HG03439 (cell line): ENCODE data around the gene EIF4ENIF1.
"Not testable (repeated sequence)": the region's sequence is repeated elsewhere in the genome, so short reads cannot be mapped to it uniquely, and the experiment has no call there.

Source experiments
- ATAC-seq: cut with Tn5 transposase; IDR thresholded peaks from one replicate; pipeline ENCODE4 v1.9.1; 2021; ENCODE audit warnings: mild to moderate bottlenecking, moderate library complexity; ENCODE audit not compliant: unreplicated experiment

Gene EIF4ENIF1, protein sequence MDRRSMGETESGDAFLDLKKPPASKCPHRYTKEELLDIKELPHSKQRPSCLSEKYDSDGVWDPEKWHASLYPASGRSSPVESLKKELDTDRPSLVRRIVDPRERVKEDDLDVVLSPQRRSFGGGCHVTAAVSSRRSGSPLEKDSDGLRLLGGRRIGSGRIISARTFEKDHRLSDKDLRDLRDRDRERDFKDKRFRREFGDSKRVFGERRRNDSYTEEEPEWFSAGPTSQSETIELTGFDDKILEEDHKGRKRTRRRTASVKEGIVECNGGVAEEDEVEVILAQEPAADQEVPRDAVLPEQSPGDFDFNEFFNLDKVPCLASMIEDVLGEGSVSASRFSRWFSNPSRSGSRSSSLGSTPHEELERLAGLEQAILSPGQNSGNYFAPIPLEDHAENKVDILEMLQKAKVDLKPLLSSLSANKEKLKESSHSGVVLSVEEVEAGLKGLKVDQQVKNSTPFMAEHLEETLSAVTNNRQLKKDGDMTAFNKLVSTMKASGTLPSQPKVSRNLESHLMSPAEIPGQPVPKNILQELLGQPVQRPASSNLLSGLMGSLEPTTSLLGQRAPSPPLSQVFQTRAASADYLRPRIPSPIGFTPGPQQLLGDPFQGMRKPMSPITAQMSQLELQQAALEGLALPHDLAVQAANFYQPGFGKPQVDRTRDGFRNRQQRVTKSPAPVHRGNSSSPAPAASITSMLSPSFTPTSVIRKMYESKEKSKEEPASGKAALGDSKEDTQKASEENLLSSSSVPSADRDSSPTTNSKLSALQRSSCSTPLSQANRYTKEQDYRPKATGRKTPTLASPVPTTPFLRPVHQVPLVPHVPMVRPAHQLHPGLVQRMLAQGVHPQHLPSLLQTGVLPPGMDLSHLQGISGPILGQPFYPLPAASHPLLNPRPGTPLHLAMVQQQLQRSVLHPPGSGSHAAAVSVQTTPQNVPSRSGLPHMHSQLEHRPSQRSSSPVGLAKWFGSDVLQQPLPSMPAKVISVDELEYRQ

DNA sequence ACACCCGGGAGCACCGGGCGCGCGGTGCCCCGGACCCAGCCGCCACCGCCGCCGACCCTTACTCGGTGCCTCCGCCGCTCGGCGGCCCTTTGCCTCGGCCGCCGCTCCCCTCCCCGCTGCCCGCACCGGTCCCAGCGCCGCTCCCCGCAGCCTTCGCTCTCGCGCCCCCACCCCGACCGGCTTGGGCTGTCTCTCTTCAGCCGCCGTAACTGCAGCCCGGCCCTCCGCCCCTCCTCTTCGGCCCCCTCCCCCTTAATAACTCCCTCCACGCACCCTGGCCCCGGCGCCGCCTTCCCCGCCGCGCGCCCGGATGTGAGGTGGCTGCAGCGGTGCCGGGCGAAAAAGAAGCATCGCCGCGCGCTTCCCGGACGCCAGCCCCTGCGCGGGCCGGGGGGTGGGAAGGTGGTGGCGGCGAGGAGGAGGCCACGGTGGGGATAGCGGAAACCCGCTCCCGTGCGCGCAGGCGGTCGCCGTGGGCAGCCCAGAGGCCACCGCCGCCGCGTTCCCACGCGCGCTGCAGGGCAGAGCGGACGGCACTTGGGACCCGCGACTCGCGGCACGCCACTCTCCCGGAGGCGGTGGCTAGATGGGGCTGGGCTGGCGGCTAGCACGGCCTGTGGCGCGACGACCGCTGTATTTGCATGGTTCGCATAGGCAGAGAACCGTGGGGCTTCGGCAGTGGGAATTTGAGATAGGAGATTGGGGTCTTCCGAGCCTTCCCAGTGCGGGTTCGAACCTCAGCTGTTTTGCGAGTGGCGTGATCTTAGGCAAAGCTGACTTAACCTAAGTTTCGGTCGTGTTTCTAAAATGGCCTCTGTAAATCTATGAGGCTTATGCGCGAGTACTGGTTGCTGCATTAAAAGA, at the start of gene EIF4ENIF1:
TSS of gene EIF4ENIF1 (minus strand) at position 211 of the 864 bp plus-strand sequence. CDS start 1,124 bp downstream, outside the sequence.
- ATAC-seq = peak; percentile 33

DNA sequence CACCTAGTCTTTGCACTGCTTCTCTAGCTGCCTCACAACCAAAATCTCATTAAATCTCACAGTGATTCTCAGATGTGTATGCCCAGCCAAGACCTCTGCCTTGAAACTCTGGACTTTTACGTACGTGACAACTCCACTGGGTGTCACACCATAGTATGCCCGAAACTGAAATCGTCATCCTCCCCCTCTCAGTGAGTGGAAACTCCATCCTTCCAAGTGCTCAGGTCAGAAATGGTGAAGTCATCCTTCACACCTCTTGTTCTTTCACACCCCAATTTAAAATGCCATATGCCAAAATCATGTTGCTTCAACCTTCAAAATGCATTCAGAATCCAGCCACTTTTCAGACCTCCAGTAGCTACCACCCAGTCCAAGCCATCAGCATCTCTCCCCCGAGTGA, 49.2 kb upstream of the EIF4ENIF1 start:
- no peak for ATAC-seq

DNA sequence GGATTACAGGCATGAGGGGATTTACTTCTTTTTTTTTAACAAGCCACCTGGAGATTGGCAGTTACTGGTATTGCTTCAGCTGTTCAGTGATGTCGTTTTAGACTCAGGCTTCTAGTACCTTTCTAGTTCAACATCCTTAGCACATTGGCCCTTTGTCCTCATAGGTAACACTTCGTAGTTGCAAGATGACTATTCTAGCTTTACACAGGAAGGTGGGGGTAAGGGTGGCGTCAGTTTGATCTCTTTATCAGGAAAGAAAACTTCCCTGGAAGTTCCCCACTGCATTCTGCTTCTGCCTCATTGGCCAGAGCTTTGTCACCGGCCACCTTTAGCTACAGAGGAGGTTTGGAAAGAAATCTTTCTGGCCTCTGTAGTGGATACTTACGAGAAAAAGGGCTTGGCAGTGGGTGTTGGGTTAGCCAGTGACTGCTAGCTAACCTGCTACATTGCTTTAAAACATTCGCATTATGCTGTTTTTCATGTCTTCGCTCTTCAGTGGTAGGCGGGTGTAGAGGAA, 47.4 kb upstream of the EIF4ENIF1 start:
- ATAC-seq = peak; percentile 59

DNA sequence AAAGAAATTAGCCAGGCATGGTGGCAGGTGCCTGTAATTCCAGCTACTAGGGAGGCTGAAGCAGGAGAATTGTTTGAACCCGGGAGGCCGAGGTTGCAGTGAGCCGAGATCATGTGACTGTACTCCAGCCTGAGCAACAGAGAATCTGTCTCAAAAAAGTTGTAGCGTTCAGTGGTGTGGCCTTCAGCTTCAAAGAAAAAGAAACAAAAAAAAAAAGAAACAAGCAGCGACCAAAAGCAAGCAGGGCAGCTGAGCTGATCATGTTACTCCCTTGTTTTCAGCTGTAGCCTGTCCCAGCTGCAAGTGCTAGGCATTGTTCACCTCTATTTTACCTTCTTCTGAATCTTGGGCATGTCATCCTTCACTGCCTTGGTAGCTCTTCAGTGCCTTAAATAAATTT, 43.7 kb upstream of the EIF4ENIF1 start:
- ATAC-seq = no peak

DNA sequence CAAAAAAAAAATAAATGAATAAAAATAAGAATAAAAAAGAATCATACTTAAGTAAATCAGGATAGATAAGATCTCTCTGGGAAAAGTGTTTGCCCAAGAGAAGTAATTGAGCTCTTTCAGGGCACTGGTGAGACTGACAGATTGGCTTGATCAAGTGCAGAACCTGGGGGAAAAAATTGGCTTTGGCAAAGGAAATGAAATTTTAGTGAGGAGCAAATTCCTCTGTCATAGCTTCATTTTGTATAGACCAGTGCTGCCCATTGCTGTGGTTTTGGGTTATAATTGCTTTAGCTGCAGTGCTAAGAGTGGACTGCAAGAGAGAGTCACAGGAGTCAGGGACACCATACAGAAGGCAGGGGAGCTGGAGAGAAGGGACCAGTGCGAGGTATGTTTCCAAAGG, 42.4 kb upstream of the EIF4ENIF1 start:
- no peak for ATAC-seq

DNA sequence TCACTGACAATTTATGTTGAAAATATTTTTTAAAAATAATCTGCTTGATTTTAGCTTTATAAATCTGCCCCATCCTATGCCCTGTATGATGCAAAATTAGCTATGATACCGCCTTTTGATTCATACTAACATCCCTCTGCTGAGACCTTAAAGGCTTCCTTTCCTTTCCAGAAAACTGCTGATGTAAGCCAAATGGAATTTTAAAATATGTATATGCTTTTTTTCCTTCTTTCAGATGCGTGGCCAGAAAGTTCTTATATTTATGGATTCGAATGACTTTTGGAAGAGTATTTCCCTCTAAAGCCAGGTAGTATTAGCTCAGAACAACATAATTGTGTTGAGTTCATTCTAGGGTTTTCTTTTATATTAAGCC, 41.2 kb upstream of the EIF4ENIF1 start:
- ATAC-seq = no peak

DNA sequence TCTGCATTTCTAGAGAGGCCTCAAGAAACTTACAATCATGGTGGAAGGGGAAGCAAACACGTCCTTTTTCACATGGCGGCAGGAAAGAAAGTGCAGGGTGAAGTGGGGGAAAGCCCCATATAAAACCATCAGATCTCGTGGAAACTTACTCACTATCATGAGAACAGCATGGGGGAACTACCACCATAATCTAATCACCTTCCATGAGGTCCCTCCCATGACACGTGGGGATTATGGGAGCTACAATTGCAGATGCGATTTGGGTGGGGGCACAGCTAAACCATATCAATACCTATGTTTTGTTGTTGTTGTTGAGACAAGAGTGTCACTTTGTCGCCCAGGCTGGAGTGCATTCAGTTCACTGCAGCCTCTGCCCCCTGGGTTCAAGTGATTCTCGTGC, 36.6 kb upstream of the EIF4ENIF1 start:
- ATAC-seq = no peak

DNA sequence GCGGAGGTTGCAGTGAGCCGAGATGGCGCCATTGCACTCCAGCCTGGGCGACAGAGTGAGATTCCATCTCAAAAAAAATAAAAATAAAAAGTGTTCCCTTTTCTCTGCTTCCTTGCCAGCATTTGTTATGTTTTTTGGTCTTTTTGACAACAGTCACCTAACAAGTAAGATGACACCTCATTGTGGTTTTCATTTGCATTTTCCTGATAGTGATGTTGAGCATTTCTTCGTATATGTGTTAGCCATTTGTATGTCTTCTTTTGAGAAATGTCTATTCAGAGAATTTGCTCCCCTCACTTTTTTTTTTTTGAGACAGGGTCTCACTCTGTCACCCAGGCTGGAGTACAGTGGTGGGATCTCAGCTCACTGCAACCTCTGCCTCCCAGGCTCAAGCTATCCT, 34.5 kb upstream of the EIF4ENIF1 start:
- ATAC-seq = not testable (repeated sequence)

DNA sequence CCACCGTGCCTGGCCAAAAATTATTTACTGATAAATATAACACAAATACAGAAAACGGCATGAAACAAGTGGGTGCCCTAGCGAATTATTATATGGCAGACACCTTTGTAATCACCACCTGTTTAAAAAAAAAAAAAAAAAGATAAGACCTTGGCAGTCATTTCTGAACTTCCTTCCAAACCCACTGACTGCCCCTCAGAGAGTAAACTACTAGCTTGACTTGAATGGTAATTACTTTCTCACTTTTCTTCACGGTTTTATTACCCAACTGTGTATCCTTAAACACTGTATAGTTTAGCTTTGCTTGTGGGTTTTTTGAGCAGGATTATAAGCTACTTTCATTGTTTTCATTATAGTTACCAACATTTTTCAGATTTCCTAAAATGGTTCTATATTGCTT, 30.4 kb upstream of the EIF4ENIF1 start:
- no peak for ATAC-seq

DNA sequence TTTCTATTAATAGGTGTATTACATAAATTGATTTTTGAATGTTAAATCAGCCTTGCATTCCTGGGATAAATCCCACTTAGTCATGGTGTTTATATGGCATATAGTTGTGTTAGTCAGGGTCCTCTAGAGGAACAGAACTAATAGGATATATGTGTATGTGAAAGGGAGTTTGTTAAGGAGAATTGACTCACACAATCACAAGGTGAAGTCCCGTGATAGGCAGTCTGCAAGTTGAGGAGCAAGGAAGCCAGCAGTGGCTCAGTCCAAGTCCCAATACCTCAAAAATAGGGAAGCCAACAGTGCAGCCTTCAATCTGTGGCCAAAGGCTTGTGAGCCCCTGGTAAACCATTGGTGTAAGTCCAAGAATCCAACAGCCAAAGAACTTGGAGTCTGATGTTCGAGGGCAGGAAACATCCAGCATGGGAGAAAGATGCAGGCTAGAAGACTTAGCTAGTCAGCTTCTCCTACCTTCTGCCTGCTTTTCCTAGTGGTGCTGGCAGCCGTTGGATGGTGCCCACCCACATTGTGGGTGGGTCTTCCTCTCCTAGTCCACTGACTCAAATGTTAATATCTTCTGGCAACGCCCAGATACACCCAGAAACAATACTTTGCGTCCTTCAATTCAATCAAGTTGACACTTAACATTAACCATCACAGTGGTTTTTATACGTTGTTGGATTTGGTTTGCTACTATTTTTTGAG, 19.6 kb upstream of the EIF4ENIF1 start:
- no peak for ATAC-seq

DNA sequence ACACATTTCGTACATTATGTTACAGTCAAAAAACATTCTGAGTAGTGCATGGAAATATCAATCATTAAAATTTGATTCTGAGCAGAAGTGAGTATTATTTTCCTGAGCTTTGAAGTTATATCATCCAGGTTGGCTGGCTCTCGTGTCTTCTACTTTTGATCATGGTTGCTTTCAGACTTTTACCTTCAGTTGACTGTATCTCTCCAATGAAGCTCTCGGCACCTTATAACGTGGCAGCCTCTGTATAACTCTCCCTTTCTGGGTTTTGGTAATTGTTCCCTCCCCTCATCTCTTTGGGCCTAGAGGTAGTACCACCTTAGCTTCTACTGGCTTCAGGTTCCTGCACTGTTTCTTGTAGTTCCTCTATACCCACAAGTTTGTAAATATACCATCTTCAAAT, 18.9 kb upstream of the EIF4ENIF1 start:
- ATAC-seq = no peak

DNA sequence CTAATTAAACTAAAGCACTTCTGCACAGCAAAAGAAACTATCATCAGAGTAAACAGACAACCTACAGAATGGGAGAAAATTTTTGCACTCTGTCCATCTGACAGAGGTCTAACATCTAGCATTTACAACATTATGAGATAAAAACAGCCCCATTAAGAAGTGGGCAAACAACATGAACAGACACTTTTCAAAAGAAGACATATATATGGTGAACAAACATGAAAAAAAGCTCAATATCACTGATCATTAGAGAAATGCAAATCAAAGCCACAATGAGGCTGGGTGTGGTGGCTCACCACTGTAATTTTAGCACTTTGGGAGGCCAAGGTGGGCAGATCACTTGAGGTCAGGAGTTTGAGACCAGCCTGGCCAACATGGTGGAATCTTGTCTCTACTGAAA, 17.9 kb upstream of the EIF4ENIF1 start:
- not testable (repeated sequence) for ATAC-seq

DNA sequence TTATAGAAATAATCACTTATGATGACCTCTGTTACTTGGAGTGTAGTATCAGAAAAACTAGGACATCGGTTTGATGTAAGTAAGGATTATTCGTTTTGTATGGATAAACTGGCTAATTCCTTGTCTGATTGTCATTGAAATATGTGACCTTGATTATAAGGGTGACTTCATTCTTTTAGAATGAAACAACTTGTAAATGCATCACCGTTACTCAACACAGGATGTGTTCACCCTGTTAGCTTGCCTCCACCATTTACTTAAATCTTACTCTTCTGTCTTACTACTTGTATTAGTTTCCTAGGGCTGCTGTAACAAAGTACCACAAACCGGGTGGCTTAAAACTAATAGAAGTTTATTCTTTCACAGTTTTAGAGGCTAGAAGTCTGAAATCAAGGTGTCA, 14.6 kb upstream of the EIF4ENIF1 start:
- ATAC-seq = no peak

DNA sequence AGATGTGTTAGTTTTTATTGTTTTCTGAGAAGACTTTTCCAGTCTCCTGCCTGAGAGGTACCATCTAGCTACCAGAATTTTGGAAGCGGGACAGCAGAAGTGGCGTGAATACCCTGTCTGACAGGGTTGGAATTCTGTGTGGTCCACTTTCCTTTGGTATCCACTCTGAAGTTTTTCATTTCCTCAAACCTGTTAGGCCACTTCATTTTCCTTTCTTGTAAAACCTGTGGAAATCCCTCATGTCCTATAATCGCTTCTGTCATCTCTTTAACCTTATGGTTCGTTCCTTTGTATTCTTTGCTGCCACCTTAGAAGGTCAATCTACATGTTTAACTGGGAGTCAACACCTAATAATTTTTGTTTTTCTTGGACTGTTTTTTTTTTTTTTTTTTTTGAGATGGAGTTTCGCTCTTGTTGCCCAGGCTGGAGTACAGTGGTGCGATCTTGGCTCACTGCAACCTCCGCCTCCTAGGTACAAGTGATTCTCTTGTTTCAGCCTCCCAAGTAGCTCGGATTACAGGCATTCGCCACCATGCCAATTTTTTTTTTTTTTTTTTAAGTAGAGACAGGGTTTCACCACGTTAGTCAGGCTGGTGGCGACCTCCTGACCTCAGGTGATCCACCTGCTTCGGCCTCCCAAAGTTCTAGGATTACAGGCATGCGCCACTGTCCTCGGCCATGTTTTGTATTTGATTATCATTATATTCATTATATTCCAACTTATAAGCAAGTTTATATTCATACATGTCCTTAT, 13.7 kb upstream of the EIF4ENIF1 start:
- no peak for ATAC-seq

DNA sequence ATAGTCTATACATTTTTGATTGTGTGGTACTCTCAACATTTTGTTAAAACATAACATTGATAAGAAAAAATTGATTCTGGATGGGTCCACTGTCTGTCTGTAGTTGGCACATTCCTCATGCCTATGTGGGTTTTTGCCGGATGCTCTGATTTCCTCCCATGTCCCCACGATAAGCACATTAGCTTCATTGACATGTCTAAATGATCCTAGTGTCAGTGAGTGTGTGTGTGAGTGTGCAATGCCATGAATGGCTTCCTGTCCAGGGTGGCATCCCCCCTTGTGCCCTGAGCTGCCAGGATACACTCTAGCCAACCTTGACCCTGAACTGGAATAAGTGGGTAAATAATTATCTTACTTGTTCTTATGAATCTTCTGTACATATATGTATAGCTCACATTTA, 12.1 kb upstream of the EIF4ENIF1 start:
- ATAC-seq = no peak

DNA sequence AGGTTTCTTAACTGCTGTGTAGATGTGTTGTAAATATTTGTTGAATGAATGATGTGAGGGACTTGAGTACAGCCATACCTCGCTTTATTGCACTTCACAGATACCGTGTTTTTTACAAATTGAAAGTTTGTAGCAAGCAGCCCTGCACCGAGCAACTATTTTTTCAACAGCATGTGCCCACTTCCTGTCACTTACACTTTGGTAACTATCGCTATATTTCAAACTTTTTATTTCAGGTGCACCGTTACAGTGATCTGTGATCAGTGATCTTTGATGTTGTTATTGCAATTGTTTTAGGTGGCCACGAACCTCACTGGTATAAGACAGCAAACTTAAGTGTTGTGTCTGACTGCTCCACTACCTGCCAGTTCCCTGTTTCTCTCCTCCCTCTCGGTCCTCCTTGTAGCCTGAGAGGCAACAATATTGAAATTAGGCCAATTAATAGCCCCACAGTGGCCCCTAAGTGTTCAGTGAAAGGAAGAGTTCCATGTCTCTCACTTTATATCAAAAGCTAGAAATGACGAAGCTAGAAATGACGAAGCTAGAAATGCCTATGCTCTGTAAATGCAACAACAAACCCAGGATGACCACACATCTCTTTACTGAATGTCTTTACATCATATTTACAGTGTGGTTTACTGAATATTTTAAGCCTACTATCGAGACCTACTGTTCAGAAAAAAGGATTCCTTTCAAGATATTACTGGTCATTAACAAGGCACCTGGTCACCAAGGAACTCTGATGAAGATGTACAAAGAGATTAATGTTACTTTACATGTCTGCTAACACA, 7.7 kb upstream of the EIF4ENIF1 start:
- no peak for ATAC-seq

DNA sequence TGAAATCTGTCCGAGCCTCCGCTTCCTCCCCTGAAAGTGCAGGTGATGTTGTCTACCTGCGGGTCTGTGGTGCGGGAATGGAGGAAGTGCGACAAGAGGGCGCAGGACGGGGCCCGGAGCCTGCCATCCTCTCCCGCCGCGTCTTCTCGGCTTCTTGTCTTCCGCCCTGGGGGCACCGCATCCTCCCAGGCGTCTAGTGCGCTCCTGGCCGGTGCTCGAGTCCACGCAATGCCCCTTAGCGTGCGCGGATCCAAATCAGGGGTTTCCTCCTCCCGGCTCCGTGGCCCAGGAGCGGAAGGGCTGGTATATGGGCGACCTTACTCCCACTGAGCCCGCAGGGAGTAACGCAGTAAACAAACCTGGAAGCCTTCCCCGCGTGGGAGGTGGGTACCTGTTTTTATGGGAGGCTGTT, 7.1 kb upstream of the EIF4ENIF1 start:
- peak; percentile 19 for ATAC-seq

DNA sequence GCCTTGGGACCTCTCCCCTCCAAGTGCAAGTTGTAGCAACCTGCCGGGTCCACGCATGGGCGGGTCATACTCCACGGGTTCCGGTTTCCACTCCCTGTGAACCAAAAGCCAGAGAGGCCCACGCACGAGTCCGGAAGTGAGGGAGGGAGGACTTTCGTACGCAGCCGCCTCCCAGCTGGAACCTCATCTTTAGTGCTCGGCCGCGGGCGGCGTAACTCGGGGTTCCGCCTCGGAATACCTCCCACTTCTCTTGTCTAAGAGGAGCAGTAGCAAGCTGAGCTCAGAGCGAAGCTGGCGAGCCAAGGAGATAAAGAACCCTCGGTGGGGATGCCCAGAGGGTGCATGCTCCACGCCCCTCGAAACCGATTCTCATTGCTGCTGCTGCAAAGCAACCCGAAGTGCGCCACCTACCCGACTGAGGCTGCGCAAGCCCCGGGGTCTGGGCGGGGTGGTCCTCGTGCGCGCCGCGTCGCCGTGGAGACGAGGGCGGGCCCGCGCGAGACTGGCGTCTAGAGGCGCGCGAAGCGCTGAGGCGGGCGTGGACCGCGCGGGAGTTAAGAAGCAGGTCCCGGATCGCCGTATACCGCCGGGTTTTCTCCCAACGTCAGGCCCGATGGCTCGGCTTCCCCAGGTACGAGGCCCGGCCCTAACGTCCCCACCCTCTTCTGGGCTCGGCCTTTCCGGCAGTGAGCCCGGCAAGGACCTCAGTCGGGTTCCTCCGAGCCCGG, 6.5 kb upstream of the EIF4ENIF1 start, which contains the start of gene SFI1:
TSS of gene SFI1 (plus strand) at position 530 of the 728 bp plus-strand sequence. CDS start 11,749 bp downstream, outside the sequence.
- ATAC-seq = peak; percentile 69
